Activated B cell treated with CpG ODN at 0.5 μM for 24 hours (primary cell): Measurements from ENCODE around the gene CFAP100. TPM values are rescaled to one million over a fixed set of nuclear protein-coding genes. Genes with fewer than 3 reads are reported as not detected.

Source experiments
- ATAC-seq: fragments of 200-7000 bp; cut with Tn5 transposase; one replicate; pipeline ENCODE4 v1.10.0; 2021; ENCODE audit warnings: low read depth, mild to moderate bottlenecking, moderate library complexity
- CTCF ChIA-PET: fragments of 350-600 bp; sonication (Branson Sonifier 250); formaldehyde crosslinking; loops from one replicate; lab custom pipeline; 2021; ENCODE audit warnings: antibody characterized with exemption; lab: Charles Lee
- POLR2A ChIA-PET: fragments of 350-600 bp; sonication (Branson Sonifier 250); formaldehyde crosslinking; loops from one replicate; lab custom pipeline; 2021; ENCODE audit warnings: antibody characterized with exemption; lab: Charles Lee
- DNase-seq: peaks from one replicate; pipeline ENCODE4 v3.0.0; 2022
- H3K27ac Mint-ChIP-seq: one replicate; pipeline ENCODE4 v1.8.0; 2020; ENCODE audit warnings: mixed read lengths
- H3K27me3 Mint-ChIP-seq: one replicate; pipeline ENCODE4 v1.8.0; 2021; ENCODE audit warnings: mixed read lengths
- H3K36me3 Mint-ChIP-seq: one replicate; pipeline ENCODE4 v1.8.0; 2021; ENCODE audit warnings: low read depth, mixed read lengths
- H3K4me1 Mint-ChIP-seq: one replicate; pipeline ENCODE4 v1.8.0; 2021; ENCODE audit warnings: mixed read lengths
- H3K4me3 Mint-ChIP-seq: one replicate; pipeline ENCODE4 v1.8.0; 2020; ENCODE audit warnings: mild to moderate bottlenecking, mixed read lengths
- H3K9me3 Mint-ChIP-seq: one replicate; pipeline ENCODE4 v1.8.0; 2020; ENCODE audit warnings: mixed read lengths
- CTCF ChIP-seq: fragments of 200-600 bp; IDR thresholded peaks from one replicate; pipeline ENCODE4 v1.8.0; 2022; ENCODE audit warnings: antibody characterized with exemption, mild to moderate bottlenecking
- intact Hi-C: fragments of 100-400 bp; cut with micrococcal nuclease; formaldehyde crosslinking; loops from one replicate; pipeline ENCODE4 v1.15.1; 2024
- total RNA-seq: library from RNA; stranded (reverse); gene quantifications from 2 replicates; pipeline ENCODE4 v1.2.3, GENCODE V29; 2022

CFAP100 gene
- total RNA-seq, 1 donor from 2014 or later: not detected

DNA sequence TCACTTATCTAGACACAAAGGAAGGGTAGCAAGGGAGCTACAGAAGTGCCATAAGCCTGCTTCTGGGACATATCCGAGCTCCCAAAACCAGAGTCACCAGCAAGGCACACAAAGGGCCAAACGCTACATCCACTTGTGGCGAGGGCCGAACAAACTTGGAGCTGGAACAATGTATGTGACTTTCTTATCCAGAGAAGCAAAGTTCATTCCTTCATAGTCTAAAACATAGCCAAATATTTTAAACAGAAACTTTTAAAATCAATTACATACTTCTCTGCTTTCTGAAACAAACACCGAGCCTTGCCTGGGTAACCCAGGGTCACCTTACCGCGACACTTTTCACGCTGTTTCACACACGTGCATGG lies 65.0 kb downstream of the CFAP100 start:
- Mint-ChIP-seq H3K4me3 (no peak overlapping the region), H3K27me3 (no peaks in the 10 kb centered on the region), H3K4me1 (no peaks in the 10 kb centered on the region), H3K27ac (no peak overlapping the region), H3K36me3 (peaks cover 86% of the 10 kb centered on the region), H3K9me3 (no peaks in the 10 kb centered on the region)
- ChIA-PET POLR2A (no interaction called here), CTCF (no interaction called here)
- ATAC-seq (no peak), DNase-seq (no peak)
- TF ChIP-seq CTCF: no peak
- intact Hi-C loops: no loop called here

DNA sequence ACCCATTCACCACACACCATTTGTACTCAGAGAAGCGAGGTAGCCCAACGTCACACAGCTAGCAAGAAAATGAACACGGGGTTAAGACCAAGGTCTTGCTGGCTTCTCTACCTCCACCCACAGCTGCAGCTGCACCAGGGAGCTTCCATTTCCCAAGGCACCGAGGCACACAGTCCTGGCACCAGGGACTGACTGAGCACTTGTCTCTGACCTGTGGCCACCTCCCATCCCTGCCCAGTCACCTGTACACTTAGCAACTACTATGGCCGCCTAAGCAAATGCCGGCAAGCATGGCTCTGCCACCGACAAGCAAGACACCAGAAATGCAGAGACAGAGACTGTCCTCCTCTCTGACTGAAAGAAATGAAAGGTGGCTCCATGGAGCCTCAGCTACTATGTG lies 65.7 kb downstream of the CFAP100 start:
- intact Hi-C loops: no loop called here
- H3K36me3 Mint-ChIP-seq: peaks cover 84% of the 10 kb centered on the region
- CTCF ChIA-PET: no interaction called here

GRCh38 chr3:126461450-126462070 lies 66.9 kb downstream of the CFAP100 start:
- ChIA-PET CTCF (no interaction called here), POLR2A (no interaction called here)
- TF ChIP-seq CTCF: no peak
- Mint-ChIP-seq H3K27me3 (no peaks in the 10 kb centered on the region), H3K9me3 (no peaks in the 10 kb centered on the region), H3K4me3 (no peak overlapping the region), H3K36me3 (peaks cover 88% of the 10 kb centered on the region), H3K4me1 (no peaks in the 10 kb centered on the region), H3K27ac (no peak overlapping the region)
- DNase-seq (no peak), ATAC-seq (no peak)
- intact Hi-C loops: no loop called here

More for the DNA sequence above, 65.7 kb downstream of the CFAP100 start:
- Mint-ChIP-seq H3K27me3 (no peaks in the 10 kb centered on the region), H3K4me1 (no peaks in the 10 kb centered on the region), H3K4me3 (no peak overlapping the region), H3K9me3 (no peaks in the 10 kb centered on the region), H3K27ac (no peak overlapping the region)
- ATAC-seq (no peak), DNase-seq (no peak)
- POLR2A ChIA-PET: no interaction called here
- no peak for TF ChIP-seq CTCF

DNA sequence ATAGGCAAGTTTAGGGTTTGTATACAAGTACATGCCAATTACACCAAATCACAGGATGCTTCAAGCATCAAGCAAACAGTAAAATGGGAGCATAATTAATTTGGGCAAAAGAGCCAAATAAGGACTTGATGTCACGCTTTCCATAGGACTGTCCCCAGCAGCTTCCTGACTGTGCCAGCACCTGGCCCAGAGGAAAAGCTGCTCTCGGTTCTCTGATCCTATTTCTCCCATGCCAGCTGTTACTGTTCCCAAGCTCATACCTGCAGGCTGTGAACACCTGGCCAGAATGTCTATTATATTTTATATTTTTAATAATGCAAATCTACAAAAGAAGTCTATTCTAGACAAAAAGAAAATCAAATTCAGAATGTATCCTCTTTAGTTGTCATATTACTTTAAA lies 68.8 kb downstream of the CFAP100 start:
- Mint-ChIP-seq H3K4me1 (peaks cover 2% of the 10 kb centered on the region), H3K9me3 (no peaks in the 10 kb centered on the region), H3K27ac (no peak overlapping the region), H3K36me3 (peaks cover 91% of the 10 kb centered on the region), H3K27me3 (no peaks in the 10 kb centered on the region), H3K4me3 (no peak overlapping the region)
- intact Hi-C loops: no loop called here
- no peak for DNase-seq
- no peak for TF ChIP-seq CTCF
- ChIA-PET POLR2A (no interaction called here), CTCF (no interaction called here)
- no peak for ATAC-seq

GRCh38 chr3:126464093-126464492 lies 69.4 kb downstream of the CFAP100 start:
- no peak overlapping the region for H3K27ac Mint-ChIP-seq
- no peak for TF ChIP-seq CTCF
- ChIA-PET POLR2A (no interaction called here), CTCF (no interaction called here)
- no peaks in the 10 kb centered on the region for H3K9me3 Mint-ChIP-seq
- no peak overlapping the region for H3K4me3 Mint-ChIP-seq
- H3K27me3 Mint-ChIP-seq: no peaks in the 10 kb centered on the region
- no peak for DNase-seq
- intact Hi-C loops: no loop called here
- peaks cover 91% of the 10 kb centered on the region for H3K36me3 Mint-ChIP-seq
- no peak for ATAC-seq
- peaks cover 3% of the 10 kb centered on the region for H3K4me1 Mint-ChIP-seq
